HG03520 (cell line): ENCODE measurements around the gene SAT1.

Experiments used
- ATAC-seq: cut with Tn5 transposase; IDR thresholded peaks from one replicate; pipeline ENCODE4 v1.9.1; 2021; ENCODE audit warnings: mild to moderate bottlenecking, moderate library complexity; ENCODE audit not compliant: unreplicated experiment

Gene SAT1

GRCh38 chrX:23804578-23804977 lies 21.6 kb downstream of the SAT1 start:
- no peak for ATAC-seq

GRCh38 chrX:23805389-23805788 lies 22.4 kb downstream of the SAT1 start:
- no peak for ATAC-seq

- ATAC-seq, result no peak
Observed at GRCh38 chrX:23810279-23810678, 27.3 kb downstream of the SAT1 start.

- ATAC-seq, result no peak
Observed at GRCh38 chrX:23811108-23811651, 28.2 kb downstream of the SAT1 start.

GRCh38 chrX:23811656-23812055 lies 28.7 kb downstream of the SAT1 start:
- ATAC-seq, result no peak

- no peak for ATAC-seq
Observed at GRCh38 chrX:23813808-23814207, 30.8 kb downstream of the SAT1 start.

GRCh38 chrX:23815376-23815775 lies 32.4 kb downstream of the SAT1 start:
- ATAC-seq, result no peak

- no peak for ATAC-seq
Observed at GRCh38 chrX:23816179-23816578, 33.2 kb downstream of the SAT1 start.

GRCh38 chrX:23817979-23818336 lies 35.0 kb downstream of the SAT1 start:
- no peak for ATAC-seq

- ATAC-seq, result no peak
Observed at GRCh38 chrX:23819385-23820234, 36.6 kb downstream of the SAT1 start.

GRCh38 chrX:23820235-23820782 lies 37.3 kb downstream of the SAT1 start:
- no peak for ATAC-seq

- no peak for ATAC-seq
Observed at GRCh38 chrX:23821847-23822246, 38.9 kb downstream of the SAT1 start.

- ATAC-seq, result no peak
Observed at GRCh38 chrX:23822397-23822796, 39.4 kb downstream of the SAT1 start.

- no peak for ATAC-seq
Observed at GRCh38 chrX:23822841-23823240, 39.9 kb downstream of the SAT1 start.

GRCh38 chrX:23825675-23826074 lies 42.7 kb downstream of the SAT1 start:
- ATAC-seq, result no peak

GRCh38 chrX:23826216-23826615 lies 43.2 kb downstream of the SAT1 start:
- no peak for ATAC-seq

- ATAC-seq, result no peak
Observed at GRCh38 chrX:23826653-23827052, 43.7 kb downstream of the SAT1 start.

GRCh38 chrX:23828881-23829280 lies 45.9 kb downstream of the SAT1 start:
- ATAC-seq, result no peak

- no peak for ATAC-seq
Observed at GRCh38 chrX:23832721-23833120, 49.7 kb downstream of the SAT1 start.
